Lung (tissue), 12 donors: ENCODE data around the gene OPRL1. TPM values are rescaled to one million over a fixed set of nuclear protein-coding genes. Genes with fewer than 3 reads are reported as not detected.
A peak's percentile ranks its signal among the peaks of the same experiment; 100 is the strongest.

ENCODE experiments used
- ATAC-seq: fragments of 200-7000 bp; cut with Tn5 transposase; one replicate; pipeline ENCODE4 v1.9.1; 2020; ENCODE audit warnings: moderate number of reproducible peaks; ENCODE audit not compliant: insufficient read depth, low FRiP score
- DNase-seq, 3 donors: peaks; one replicate each; pipeline ENCODE4 v3.0.0-alpha.2; 2013 to 2017
- H3K27ac ChIP-seq, 2 donors: one replicate each; pipeline ENCODE4 v1.5.1; 2013; ENCODE audit warnings: mild to moderate bottlenecking in 2 of 2, moderate library complexity in 2 of 2, control low read depth in 1 of 2, inconsistent platforms in 1 of 2, low read depth in 1 of 2, low read length in 1 of 2
- H3K27me3 ChIP-seq, 3 donors: one replicate each; pipeline ENCODE4 v1.5.1; 2013; ENCODE audit warnings: low read length in 2 of 3; ENCODE audit not compliant: control insufficient read depth in 3 of 3, insufficient read depth in 3 of 3
- H3K36me3 ChIP-seq, 4 donors: one replicate each; pipeline ENCODE4 v1.5.1; 2013; ENCODE audit warnings: low read length in 4 of 4, mild to moderate bottlenecking in 1 of 4, moderate library complexity in 1 of 4; ENCODE audit not compliant: control insufficient read depth in 4 of 4, insufficient read depth in 4 of 4
- H3K4me1 ChIP-seq, 5 donors: one replicate each; pipeline ENCODE4 v1.5.1; 2013; ENCODE audit warnings: low read length in 5 of 5, mild to moderate bottlenecking in 2 of 5, moderate library complexity in 1 of 5; ENCODE audit not compliant: control insufficient read depth in 5 of 5, insufficient read depth in 5 of 5
- H3K4me3 ChIP-seq: one replicate; pipeline ENCODE4 v1.5.1; 2013; ENCODE audit warnings: mild to moderate bottlenecking, control low read depth, moderate library complexity
- H3K9ac ChIP-seq, 2 donors: one replicate each; pipeline ENCODE4 v1.5.1; 2013; ENCODE audit warnings: low read length in 2 of 2, control low read depth in 1 of 2; ENCODE audit not compliant: insufficient read depth in 1 of 2
- H3K9me3 ChIP-seq, 4 donors: one replicate each; pipeline ENCODE4 v1.5.1; 2013; ENCODE audit warnings: low read length in 3 of 4, mild to moderate bottlenecking in 1 of 4, moderate library complexity in 1 of 4; ENCODE audit not compliant: control insufficient read depth in 4 of 4, insufficient read depth in 3 of 4
- WGBS, 2 donors: extraction: QIAGEN DNeasy Blood & Tissue Kit; methylation state at CpG; one replicate each; pipeline ENCODE4 v1.1.7; 2013; 5-methylcytosine and 5-hydroxymethylcytosine counted together
- polyA plus RNA-seq, 2 donors: library from polyadenylated mRNA; stranded (reverse); fragments of 200-250 nt; gene quantifications; one replicate each; pipeline ENCODE4 v1.2.1, GENCODE V29; 2013
- total RNA-seq, 2 donors: library from RNA; depleted of rRNA in 1 of 2; stranded (reverse); fragments of >200 nt in 1 of 2; gene quantifications; one replicate each; pipeline ENCODE4 v1.2.1, GENCODE V29; 2014 to 2021
- TF ChIP-seq, protein P1 (sequence below): IDR thresholded peaks from 2 replicates; pipeline ENCODE4 v1.5.1; 2012; ENCODE audit warnings: mild to moderate bottlenecking; ENCODE audit errors: control extremely low read depth, extremely low read depth
- donor health status: control.
- donor health status: control.
- donor health status: Bipolar disorder and iron deficiency.
- donor health status: healthy.
- donor health status: DM: yes; HTN: yes; CAD: no.

Gene OPRL1
- total and polyA plus RNA-seq, 4 donors = 0.45 to 3.1 (median 2.1) TPM

DNA sequence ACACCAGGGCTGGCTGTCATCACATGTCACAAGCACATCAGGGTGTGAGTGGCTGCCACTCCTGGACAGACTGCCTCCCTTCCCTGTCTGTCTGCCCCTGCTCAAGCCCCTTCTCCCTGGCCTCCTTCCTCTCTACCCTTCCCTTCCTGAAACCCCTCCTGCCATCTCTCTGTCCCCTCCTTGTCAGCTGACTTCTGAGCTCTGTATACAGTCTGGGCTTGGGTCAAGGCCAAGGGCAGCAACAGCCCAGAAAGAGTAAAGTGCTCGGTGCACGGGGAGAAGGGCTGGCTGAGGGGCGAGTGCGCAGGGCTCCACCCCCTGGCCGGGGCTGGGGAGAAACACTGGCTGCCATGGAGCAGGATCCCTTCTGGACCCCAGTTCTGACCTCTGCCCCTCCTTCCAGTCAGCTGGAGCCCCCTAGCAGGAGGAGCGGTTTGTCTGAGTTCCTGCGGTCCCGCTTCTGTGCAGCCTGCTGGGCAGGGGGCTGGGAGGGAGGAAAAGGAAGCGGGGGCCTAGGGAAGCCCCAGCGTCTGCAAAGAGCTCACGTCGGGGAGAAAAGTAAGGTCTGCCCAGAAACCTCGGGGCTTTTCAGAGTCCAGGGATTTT, 2.3 kb downstream of the OPRL1 start:
- H3K9me3 ChIP-seq = no peaks in the 10 kb centered on the region
- DNase-seq (peak; percentile 44 to 61 (median 53)), ATAC-seq (no peak)
- TF ChIP-seq, protein P1, sequence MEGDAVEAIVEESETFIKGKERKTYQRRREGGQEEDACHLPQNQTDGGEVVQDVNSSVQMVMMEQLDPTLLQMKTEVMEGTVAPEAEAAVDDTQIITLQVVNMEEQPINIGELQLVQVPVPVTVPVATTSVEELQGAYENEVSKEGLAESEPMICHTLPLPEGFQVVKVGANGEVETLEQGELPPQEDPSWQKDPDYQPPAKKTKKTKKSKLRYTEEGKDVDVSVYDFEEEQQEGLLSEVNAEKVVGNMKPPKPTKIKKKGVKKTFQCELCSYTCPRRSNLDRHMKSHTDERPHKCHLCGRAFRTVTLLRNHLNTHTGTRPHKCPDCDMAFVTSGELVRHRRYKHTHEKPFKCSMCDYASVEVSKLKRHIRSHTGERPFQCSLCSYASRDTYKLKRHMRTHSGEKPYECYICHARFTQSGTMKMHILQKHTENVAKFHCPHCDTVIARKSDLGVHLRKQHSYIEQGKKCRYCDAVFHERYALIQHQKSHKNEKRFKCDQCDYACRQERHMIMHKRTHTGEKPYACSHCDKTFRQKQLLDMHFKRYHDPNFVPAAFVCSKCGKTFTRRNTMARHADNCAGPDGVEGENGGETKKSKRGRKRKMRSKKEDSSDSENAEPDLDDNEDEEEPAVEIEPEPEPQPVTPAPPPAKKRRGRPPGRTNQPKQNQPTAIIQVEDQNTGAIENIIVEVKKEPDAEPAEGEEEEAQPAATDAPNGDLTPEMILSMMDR = no peak
- H3K9ac ChIP-seq = no peak overlapping the region
- H3K27ac ChIP-seq = no peak overlapping the region
- H3K4me3 ChIP-seq = no peak overlapping the region
- peaks cover 3 to 34% (median 14%) of the 10 kb centered on the region in 3 donors for H3K27me3 ChIP-seq
- 5 to 19% methylated on average over 9 to 13 of the region's 13 CpGs for WGBS, 2 donors
- no peaks in the 10 kb centered on the region for H3K36me3 ChIP-seq
- H3K4me1 ChIP-seq = peaks cover 0 to 55% (median 22%) of the 10 kb centered on the region in 5 donors

DNA sequence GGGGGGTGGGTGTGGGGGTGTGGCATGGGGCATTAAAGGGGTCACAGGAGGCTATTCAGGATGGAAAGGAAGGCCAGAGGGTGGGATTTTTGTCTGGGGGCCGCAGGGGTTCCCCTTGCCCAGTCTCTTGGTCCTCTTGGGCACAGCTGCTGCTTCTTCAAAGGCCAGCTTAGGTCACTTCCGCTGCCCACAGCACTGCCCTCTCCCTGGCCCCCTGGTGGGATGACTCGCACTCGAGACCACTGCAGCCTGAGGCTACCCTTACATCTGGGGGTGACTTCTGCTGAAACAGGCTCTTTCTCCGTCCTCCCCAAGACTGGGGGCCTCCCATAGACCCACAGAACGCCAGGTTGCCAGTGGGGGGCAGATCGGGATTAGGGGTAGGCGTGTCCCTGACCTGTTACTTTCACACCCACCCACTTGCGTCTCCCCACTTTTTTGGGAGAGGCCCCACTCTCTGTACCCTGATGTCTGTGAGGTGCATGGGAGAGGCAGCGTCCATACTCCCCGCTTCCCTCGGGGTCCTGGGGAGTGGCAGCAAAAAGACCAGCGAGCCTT, 3.0 kb downstream of the OPRL1 start:
- peaks cover 0 to 55% (median 21%) of the 10 kb centered on the region in 5 donors for H3K4me1 ChIP-seq
- H3K9me3 ChIP-seq = no peaks in the 10 kb centered on the region
- WGBS, 2 donors = 13 to 17% methylated on average over 13 of the region's 13 CpGs
- no peak overlapping the region for H3K4me3 ChIP-seq
- H3K9ac ChIP-seq = no peak overlapping the region
- no peak overlapping the region for H3K27ac ChIP-seq
- DNase-seq = no peak
- TF ChIP-seq, protein P1 = no peak
- no peak for ATAC-seq
- peaks cover 3 to 37% (median 14%) of the 10 kb centered on the region in 3 donors for H3K27me3 ChIP-seq
- H3K36me3 ChIP-seq = no peaks in the 10 kb centered on the region

DNA sequence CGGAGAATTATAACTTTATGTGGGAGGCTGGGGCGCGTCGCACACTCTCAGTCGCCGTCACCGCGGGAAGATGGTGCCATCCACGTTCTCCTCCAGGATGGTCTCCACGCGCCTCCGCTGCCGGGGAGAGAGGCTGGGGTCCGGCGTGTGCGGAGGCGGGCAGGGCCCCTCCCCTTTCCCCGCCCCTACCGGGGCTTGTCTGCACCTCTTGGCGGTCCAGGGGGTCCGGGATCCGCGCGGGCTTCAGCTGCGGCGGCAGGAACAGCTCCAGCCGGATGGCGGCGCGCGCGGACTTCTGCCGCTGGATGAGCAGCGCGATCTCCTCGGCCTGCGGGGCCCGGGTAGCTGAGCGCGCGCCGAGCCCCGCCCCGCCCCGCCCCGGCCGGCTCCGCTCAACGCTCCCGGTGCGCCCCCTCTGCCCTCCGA, 3.5 kb downstream of the OPRL1 start:
- no peak overlapping the region for H3K9ac ChIP-seq

More for the DNA sequence above, 3.5 kb downstream of the OPRL1 start:
- 1% methylated on average over 17 to 52 of the region's 52 CpGs for WGBS, 2 donors
- TF ChIP-seq, protein P1 = peak; percentile 46
- Histone ChIP-seq H3K27me3 (peaks cover 3 to 38% (median 16%) of the 10 kb centered on the region in 3 donors), H3K4me1 (peaks cover 0 to 52% (median 17%) of the 10 kb centered on the region in 5 donors), H3K9me3 (no peaks in the 10 kb centered on the region), H3K4me3 (peak overlapping the region; percentile 37), H3K27ac (no peak overlapping the region), H3K36me3 (no peaks in the 10 kb centered on the region)
- ATAC-seq = no peak
- DNase-seq = peak; percentile 76 to 85 (median 84)
